Right lobe of liver (tissue), 4 donors: ENCODE results near the gene TAF4B.

Experiments
- POLR2A ChIP-seq: fragments of 450-650 bp; IDR thresholded peaks from one replicate; pipeline ENCODE4 v1.6.1; 2017; ENCODE audit warnings: antibody characterized with exemption, mild to moderate bottlenecking
- TF ChIP-seq, protein P1 (sequence below), 4 donors: fragments of 200-600 bp in 3 of 4; fragments of 450-650 bp in 1 of 4; IDR thresholded peaks; one replicate each; pipeline versions ENCODE4 v1.5.1 to v1.8.0; 2016 to 2022; ENCODE audit warnings: antibody characterized with exemption in 4 of 4, mild to moderate bottlenecking in 2 of 4
- donor health status: DM: no; HTN: no; CAD: no.
- donor health status: DM: no; HTN: no; CAD: no.
- donor health status: DM: no; HTN: yes; CAD: no.

- TF ChIP-seq, protein P1, sequence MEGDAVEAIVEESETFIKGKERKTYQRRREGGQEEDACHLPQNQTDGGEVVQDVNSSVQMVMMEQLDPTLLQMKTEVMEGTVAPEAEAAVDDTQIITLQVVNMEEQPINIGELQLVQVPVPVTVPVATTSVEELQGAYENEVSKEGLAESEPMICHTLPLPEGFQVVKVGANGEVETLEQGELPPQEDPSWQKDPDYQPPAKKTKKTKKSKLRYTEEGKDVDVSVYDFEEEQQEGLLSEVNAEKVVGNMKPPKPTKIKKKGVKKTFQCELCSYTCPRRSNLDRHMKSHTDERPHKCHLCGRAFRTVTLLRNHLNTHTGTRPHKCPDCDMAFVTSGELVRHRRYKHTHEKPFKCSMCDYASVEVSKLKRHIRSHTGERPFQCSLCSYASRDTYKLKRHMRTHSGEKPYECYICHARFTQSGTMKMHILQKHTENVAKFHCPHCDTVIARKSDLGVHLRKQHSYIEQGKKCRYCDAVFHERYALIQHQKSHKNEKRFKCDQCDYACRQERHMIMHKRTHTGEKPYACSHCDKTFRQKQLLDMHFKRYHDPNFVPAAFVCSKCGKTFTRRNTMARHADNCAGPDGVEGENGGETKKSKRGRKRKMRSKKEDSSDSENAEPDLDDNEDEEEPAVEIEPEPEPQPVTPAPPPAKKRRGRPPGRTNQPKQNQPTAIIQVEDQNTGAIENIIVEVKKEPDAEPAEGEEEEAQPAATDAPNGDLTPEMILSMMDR (IDR thresholded peaks at IDR 0.05): no peak
- TF ChIP-seq POLR2A: no peak
Observed at GRCh38 chr18:26436176-26437051, 210.2 kb downstream of the TAF4B start.
